Ammon's horn (tissue), 1 donor: ENCODE results near the gene MPP1.

ENCODE experiments used
- DNase-seq: peaks from one replicate; pipeline ENCODE4 v3.0.0-alpha.2; 2016; ENCODE audit warnings: low spot score

Gene MPP1

DNA sequence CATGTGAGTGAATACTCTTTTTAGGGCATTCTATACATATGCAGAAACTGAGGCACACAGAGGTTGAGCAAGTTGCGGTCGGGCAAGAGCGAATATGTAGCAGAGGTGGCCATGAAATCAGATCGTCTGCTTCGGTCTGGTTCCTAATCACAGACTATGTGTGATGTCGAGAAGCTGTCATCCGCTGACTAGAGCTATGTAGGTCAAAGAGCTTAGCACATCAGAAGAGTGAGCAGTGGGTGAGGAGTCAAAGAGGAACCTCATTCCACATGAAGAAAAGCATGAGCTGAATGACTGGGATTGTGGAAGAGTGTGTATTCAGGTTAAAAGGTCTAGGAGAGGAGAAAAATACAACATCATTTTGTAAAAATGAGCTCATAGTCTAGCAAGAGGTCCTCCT lies 73.4 kb downstream of the MPP1 start:
- no peak for DNase-seq

DNA sequence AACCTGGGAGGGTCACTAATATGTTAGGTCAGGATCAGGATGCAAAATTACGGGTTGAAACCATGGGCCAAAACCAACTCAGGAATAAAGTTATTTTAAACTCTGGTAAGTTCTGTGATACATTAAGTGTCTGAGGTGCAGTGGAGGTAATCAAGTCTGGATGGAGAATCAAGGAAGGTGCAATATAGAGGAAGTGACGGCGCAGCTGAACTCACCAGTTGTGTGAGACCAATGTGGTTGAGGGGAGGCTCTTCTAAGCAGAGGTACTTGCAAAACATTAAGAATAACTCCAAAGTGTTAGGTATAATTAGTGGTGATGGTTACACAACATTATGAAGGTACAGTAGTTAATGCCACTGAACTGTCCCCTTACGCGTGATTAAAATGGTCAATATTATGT lies 74.1 kb downstream of the MPP1 start:
- no peak for DNase-seq

DNA sequence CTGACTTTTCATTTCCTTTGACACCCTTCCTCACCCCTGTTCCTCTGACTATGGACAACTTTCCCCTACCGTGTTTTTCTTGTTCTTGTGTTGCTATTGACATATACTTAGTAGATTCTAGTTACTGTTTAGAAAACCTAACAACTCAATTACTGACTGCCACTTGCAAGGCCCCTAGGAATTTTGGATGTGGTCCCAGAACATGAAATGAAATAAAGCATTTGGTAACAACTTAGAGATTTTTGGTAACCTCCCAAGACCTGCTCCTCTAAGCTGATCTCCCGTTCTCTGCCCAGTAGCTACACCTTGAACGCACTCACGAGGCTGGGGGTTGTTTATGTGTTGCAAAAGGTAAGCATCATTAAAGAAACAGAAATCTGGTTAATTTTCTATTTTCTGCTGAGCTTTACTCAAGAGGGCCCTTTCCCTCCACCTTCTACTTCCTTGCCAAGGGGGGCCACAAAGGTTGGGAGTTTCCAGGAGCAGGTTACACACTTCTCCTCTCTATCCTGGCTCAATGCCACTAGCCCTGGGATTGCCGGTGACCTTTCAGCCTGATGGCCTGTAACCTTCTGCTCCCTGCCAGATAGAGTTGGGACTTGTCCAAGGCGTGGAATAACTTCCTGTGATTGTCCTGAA lies 74.9 kb downstream of the MPP1 start:
- no peak for DNase-seq

DNA sequence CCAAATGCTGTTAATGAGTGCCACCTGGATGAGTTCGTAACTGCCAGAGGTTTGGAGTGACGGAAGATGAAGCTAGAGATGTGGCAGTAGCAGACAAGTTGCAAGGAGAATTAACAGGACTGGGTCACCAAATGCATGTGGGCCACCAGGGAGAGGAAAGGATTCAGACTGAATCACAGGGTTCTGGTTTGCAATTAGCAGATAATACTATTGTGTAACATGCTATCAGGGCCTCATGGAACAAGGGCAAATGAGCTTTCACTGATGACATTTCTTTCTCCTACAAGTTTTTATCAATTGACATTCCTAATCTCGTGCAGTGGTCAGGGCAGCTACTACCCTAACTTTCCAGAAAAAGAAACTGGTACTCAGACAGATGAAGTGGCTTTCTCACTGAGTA lies 75.8 kb downstream of the MPP1 start:
- DNase-seq = no peak
